Measurements from ENCODE around the gene CHD6.

The CHD6 gene

DNA sequence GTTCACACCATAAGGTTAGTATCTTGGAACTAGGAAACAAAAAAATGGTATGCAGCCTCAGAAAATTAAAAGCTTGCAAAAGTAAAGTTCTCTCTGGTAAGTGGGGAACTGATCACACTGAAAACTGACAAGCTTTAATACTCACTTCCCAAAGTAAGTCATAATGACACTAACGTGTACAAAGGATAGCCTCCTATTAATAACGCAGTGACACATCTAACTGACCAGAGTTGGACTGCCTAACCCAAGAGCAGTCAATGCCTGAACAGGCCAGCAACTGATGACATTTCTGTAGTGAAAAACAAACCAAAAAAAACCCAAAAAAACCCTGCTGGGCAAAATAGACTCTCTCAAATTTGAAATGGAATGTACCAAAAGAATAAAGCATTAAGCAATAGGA is 30.7 kb downstream of the CHD6 start:
- no peak for DNase-seq (ENCODE audit: insufficient read length, low spot score)
- peak; percentile 46 for FAIRE-seq

DNA sequence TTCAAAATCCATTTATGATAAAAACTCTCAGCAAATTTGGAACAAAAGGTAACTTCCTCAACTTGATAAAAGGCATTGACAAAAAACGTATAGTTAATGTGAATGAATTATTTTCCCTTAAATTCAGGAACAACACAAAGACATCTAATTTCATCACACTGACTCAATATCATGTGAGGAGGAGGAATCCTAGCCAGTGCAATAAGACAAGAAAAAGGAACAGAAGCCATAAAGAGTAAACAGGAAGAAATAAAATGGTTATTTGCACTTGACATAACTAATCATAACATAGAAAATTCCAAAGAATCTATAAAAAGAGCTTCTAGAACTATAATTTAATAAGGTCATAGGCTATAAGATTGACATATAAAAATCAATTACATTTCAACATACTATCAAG is 31.4 kb downstream of the CHD6 start:
- FAIRE-seq = no peak

DNA sequence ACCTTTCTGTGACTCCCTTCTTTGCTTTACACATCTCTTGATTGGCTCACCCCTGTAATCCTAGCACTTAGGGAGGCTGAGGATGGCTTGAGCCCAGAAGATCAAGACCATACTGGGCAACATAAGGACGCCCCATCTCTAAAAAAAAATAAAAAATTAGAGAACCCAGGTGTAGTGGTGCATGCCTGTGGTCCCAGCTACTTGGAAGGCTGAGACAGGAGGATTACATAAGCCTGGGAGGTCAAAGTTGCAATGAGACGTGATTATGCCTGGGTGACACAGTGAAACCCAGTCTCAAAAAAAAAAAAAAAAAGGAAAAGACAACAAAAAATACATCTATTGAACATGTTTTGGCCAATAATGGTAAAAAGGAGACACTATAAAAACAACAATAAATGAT is 37.8 kb downstream of the CHD6 start:
- FAIRE-seq = no peak
- no peak for DNase-seq (ENCODE audit: insufficient read length, low spot score)

More for the DNA sequence above, 31.4 kb downstream of the CHD6 start:
- DNase-seq (ENCODE audit: insufficient read length, low spot score) = no peak

DNA sequence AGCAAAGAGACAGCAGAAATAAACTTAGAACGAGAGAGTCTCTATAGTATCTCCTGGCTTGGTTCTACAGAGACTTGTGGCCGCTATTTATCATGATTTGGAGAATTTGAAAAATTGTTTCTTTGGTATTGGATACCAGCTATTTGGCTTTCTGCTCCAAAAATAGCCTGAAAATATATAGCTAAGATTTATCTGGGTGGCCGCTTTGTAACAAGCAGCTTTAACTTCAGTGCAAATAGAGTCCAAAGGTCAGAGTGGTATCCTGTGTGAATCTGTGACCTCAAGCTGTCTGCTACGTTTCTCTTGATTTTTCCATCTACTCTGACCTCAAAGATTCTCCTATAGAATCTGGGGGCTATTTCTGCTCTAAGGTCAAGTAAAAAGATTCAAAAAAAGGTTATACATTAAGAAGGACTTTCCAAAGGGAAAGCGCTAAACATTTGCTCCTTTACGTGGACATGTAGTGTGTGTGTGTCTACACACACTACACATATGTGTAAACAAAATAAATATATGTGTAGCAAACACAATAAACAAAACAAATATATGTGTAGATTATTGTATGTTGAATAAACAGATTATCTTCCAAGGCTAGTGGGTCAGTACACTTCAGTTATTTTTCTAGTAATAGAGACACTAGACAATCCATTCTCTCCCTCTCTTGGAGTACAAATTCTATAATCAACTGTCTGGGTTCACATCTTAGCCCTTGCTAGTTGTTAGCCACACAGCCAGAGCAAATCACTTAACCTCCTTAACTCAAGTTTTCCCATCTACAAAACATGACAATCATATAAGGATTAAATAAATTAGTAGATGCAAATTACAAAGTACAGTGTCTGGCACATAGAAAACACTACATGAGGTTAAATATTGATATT is 40.8 kb downstream of the CHD6 start:
- DNase-seq (ENCODE audit: insufficient read length, low spot score) (no peak), FAIRE-seq (no peak)

DNA sequence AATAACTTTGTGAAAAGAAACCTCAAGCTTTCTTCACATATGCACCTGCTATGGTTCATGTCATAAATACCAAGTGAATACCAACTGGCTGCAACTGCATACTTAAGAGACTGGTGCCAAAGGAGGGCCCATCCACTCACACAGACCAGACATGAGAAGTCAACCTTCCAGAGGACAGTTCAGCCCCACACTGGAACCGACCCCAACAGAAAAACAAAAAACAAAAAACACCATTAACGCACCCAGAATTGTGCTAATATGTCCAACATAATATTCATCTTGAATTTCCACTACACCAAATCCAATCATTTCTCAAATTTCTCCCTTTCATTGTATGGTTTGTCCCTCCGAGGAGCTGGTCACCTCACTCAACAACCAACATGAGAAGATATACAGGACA is 42.8 kb downstream of the CHD6 start:
- FAIRE-seq (no peak), DNase-seq (ENCODE audit: insufficient read length, low spot score) (no peak)

DNA sequence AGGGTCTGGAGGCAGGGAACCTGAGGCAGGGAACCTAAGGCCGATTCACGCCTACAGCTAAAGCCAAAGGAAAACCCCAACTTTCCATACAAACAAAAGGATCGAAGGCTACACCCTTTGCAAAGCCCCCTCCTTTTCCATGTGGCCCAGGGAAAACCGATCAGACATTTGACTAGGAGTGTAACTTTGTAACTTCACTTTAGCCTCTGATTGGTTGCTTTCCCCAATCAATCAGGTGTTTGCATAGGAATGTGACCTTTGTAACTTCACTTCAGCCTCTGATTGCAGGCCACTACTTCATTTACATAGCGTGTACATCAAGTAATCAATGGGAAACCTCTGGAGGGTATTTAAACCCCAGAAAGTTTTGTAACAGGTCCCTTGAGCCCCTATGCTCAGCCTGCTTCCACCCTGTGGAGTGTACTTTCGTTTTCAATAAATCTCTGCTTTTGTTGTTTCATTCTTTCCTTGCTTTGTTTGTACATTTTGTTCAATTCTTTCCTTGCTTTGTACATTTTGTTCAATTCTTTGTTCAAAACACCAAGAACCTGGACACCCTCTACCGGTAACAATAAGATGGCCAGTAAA is 43.3 kb downstream of the CHD6 start:
- DNase-seq (ENCODE audit: insufficient read length, low spot score) = no peak
- no peak for FAIRE-seq

DNA sequence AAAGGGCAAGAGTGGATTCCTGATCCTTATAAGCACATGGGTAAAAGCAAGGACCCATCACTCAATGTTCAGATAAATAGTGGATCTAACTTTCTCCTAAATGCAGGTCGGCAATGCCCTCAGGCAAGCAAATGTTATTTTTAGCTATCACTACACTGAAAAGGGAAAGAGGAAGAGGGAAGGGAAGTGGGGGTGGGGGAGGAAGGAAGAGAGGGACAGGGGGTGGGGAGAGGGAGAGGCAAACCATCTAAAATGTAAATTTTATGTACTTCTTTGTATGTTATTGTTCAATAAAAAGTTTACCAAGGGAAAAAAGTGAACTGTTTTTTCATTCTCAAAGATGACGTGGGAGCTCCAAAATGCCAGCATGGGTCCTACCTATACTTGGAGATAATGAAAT is 44.2 kb downstream of the CHD6 start:
- no peak for FAIRE-seq
- no peak for DNase-seq (ENCODE audit: insufficient read length, low spot score)

DNA sequence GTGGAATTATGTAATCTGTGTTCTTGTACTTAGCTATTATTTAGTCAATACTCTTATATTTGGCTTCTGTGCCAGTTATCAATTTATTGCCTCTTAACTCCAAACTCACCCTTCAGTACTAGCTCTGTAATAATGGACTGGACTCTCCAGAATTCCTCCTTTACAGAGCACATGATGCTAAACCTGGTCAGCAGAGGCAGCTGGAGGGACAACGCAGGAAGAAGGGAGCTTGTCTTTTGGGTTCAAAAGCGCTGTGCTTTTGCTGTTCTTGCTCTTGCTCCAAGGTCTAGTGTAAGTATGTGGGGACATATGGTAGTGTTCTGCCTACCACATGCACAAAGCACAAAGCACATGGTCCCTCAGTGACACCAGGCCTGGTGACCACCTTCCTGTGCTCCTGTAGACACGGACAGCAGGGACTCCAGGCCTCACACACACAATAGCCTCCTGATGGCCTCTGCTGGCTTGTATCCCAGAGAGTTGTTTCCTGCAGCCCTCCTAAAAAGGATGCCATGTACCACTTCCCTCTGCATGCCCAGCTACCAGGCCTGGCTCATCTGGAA is 46.1 kb downstream of the CHD6 start:
- DNase-seq (ENCODE audit: insufficient read length, low spot score) = no peak
- FAIRE-seq = peak; percentile 72

DNA sequence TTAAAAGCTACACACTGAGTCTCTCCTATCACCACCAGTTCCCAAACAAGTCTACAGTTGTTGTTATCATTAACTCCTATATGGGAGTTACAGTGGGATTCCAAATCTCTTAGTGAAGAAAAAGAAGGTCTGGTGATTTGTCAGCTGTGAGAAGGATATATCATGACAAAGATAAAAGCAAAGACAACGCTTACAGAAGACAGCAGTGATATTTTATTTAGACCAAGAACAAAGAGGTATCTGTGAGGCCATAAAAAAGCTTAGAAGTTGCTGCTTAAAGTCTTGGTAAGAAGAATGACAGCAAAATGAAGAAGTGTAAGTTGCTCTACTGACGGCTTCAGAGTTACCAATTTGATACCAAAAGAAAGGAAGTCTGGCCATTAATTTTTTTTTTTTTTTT is 47.2 kb downstream of the CHD6 start:
- FAIRE-seq (no peak), DNase-seq (ENCODE audit: insufficient read length, low spot score) (no peak)

DNA sequence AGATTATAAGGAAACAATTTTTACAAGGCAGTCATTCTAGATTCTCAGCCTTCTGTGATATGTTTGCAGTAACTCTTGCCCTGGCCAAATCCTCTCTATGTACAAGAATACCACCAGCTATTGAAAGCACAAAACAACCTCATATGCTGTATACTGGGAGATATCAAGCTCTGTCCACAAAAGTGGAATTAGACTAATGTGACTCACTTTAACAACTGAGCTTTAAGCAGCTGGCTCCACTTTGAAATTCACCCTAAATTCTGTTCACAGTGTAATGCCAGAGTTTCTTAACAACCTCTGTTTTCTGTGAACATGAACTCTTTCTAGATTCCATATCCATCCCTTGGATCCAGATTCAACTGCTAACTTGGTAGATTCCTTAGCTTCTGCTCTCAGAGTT is 47.6 kb downstream of the CHD6 start:
- DNase-seq (ENCODE audit: insufficient read length, low spot score) = no peak
- no peak for FAIRE-seq

DNA sequence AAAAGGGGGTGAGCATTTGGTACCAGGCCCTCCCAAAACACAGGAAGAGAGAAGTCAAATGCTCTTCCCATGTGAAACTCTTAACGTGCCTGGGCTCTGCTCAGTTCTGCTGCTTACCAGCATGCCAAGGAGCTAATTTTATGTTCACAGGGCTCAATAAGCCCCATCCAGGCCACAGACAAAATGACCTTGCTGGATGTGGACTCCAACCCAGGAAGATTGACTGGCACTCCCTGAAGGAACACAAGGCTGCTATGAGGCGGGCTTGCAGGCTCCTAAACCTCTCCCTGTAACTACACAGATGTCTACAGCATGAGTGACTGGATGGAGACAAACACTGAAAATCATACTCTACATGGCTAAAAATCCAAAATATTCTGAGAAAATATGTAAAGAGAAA is 50.6 kb downstream of the CHD6 start:
- DNase-seq (ENCODE audit: insufficient read length, low spot score) (no peak), FAIRE-seq (no peak)

DNA sequence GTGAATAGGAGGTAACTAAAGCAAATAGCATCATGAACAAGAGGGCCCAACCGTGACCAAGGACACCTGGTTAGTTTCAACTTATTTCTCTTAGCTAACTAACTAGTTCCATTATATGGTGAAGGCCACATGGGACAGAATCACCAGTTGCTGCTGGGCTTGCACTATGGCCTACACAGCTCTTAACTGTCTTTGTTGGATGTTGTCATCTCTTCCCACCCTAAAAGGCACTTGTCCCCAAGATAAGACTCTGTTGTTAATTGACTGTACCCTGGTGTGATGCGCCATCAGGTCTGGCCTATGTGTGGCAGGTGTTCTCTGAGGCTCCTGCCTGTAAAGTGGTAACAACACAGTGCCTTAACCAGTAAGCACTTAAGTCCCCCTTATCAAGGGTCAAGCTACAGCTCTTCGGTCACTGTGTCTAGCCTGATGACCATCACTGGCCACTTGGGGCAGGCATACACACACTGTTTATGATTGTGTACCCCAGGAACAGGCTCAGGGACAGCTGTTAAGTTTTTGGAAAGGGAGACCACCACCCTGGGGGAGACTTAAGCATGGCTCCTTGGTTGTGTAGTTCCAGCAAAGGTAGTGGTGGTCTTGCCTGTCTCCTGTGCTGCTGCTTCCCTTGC is 51.2 kb downstream of the CHD6 start:
- DNase-seq (ENCODE audit: insufficient read length, low spot score) = no peak
- FAIRE-seq = peak; percentile 77

DNA sequence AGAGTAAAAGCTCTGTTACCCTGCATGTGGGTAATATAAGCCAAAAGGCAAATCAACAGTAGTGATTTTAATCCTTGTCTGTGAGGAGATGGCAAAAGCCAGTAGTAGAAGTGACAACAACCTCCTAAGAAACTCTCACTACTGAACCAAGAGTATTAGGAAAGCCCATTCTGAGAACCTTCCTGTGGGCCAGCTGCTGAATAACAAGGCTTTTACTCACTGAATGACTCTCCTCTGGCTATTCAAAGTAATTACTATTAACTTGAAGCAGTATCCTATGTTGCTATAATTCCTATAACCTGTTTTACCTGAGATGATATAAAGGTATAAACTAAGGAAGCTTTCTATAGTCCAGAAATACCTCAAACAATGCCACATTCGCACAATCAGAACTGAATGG is 55.1 kb downstream of the CHD6 start:
- no peak for DNase-seq (ENCODE audit: insufficient read length, low spot score)
- no peak for FAIRE-seq

DNA sequence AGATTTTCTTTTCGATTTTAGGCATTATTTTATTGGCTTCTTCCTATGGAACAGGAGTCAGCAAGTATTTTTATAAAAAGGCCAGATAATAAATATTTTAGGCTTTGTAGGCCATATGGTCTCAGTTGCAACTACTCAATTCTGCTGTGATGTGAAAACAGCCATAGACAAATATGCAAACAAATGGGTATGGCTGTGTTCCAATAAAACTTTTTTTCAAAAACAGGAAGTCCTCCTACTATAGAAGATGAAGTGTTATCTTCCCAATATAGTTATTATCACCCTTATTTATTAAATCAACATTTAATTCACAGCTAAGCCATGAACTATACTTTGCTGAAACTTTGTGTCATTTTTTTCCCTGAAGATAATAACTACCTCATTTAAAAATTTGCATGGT is 57.2 kb downstream of the CHD6 start:
- no peak for FAIRE-seq
- DNase-seq (ENCODE audit: insufficient read length, low spot score) = no peak

DNA sequence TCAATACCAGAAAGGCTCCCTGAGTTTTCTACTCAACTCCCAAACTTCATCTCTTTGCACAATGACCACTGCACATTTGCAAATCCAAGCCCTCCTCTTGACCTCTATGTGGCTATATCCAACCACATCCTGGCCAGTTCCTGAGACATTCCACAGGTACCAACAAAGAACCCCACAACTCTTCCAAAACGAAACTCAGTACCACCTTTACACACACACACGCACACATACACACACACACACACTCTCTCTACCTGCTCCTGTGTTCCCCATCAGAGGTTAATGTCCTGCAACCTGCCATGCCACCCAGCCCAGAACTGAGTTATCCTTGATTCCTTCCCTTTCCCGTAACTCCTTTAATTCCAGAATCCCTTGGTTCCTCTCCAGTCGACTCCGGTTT is 58.5 kb downstream of the CHD6 start:
- no peak for DNase-seq (ENCODE audit: insufficient read length, low spot score)
- peak; percentile 70 for FAIRE-seq

DNA sequence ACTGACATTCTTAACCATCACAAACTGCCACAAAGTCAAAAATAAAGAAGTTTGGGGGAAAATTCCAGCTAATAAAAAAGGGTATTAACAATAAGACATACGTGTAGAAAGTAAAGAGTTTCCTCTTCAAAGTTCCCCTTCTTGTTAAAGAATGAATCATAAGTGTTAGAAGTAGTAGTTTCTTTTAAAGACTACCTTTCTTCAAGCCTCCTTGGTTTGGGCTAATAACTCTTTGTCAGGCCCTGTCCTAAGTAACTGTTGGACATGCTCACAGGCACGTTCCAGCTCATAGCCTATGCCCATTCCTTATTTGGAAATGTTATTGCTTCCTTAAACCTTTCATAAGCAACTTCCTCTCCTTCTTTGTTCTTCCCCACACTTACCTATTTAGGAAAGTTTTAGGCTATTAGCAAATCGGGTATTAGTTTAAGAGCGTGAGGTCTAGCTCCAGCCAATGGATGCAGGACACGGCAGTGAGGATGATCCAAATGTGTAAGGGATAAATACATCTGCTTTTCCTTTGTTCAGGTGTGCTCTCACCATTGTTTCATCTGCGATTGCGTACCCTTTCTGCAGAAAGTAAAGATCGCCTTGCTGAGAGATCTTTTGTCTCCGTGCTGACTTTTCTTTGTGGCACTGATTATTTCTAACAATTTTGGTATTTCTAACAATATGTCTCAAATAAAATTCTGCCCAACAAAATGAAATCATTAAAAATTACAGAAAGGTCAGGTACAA is 64.9 kb downstream of the CHD6 start:
- no peak for DNase-seq (ENCODE audit: insufficient read length, low spot score)
- no peak for FAIRE-seq

DNA sequence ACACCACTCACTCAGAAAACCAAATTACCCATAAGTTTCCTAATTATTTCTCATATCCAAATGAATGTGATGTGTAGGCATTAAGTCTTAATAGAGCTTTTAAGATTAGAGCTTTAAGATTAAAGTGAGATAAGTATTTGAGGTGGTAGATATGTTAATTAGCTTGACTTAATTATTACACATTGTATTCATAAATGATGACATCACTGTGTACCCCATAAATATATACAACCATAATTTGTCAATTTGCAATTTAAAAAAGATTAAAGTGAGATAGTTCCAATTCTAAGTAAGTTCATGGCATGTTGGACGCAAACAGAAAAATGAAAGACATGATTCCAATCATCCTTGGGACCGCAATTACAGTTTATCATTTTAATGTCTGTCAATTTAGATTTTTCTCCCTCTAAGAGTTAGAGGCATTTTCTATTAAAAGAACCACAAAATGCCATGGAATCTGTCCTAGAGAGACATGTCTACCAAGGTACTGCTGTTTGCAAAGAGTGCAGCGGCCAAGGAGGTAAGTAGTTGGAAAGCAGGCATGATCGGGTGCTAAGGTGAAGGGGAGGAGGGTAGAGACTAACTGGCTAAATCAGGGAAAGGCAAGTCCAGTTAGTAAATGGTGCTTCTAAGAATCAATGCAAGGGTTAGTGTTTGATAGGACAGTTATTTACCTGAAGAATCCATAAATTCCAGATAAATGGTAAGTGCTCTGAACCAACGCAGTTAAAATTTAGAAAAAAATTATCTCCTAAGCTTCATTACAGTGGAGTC is 65.7 kb downstream of the CHD6 start:
- FAIRE-seq (no peak), DNase-seq (ENCODE audit: insufficient read length, low spot score) (no peak)

DNA sequence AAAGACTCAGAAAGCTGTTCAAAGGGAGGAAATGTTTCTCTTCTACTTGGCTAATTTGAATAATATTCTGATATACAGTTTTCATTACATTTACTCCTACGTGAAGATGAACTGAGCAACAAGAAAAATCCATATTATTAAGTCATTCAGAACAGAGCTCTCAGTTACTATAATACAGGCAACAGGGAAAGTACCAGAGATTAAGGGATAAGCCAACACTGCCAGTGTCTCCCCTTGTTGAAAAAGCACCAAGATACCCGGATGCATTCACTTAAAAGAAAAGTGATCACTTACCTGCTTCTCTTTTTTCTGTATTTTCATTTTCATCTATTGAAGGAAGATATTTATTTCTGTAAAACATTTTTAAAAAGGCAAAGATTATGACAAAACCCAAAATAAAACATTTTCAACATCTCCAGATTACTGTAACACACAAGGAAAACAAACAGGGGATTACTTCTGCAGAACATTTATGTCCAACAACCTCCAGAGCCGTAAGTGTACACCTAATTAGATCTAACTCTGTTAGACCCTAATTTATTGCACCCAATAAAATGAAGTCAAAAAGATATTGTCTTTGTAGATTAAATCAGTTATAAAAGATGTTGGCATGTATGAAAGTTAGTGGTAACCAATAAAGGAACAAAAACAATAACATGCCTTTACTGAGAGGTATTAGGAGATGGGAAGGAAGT is 67.0 kb downstream of the CHD6 start:
- FAIRE-seq = peak; percentile 28

DNA sequence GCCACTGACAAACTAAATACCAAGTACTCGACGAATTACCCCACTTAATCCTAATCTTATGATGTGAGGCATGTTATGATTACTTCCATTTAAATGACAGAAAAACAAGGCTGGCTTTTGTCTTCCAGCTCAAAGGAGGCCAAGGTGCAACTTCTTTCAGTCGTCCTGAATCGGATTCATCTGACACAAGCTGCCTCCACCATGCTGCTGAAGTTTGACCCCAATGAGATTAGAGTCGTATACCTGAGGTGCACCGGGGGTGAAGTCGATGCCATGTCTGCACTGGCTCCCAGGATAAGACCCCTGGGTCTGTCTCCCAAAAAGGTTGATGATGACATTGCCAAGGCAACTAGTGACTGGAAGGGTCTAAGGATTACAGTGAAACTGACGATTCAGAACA is 71.0 kb downstream of the CHD6 start:
- FAIRE-seq (peak; percentile 70), DNase-seq (ENCODE audit: insufficient read length, low spot score) (no peak)

More for the DNA sequence above, 67.0 kb downstream of the CHD6 start:
- DNase-seq (ENCODE audit: insufficient read length, low spot score) = no peak

DNA sequence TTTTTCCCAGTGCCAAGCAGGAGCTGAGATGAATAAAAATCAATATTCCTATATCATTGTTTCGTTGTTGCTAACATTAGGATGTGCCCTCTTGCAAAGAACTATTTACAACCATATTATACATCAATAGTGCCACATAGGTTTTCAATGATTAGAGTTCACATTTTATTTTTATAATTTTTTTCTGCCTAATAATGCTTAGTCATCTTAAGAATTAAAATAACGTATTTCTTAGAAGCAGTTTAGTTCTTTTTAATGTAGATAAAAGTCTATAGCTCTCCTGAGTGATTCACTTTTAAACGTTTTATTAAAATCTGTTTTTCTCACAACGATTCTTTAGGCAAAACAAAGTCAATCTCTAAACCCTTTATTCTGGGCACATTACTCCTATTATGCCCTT is 71.6 kb downstream of the CHD6 start:
- no peak for DNase-seq (ENCODE audit: insufficient read length, low spot score)
- no peak for FAIRE-seq

Data from HTR-8/SVneo (cell line).